Gastrocnemius medialis (tissue), 4 donors: Measurements from ENCODE around the gene MAN2C1.

ENCODE experiments used
- POLR2A ChIP-seq, 2 donors: fragments of 450-650 bp; IDR thresholded peaks; one replicate each; pipeline ENCODE4 v1.6.1; 2017; ENCODE audit warnings: antibody characterized with exemption in 2 of 2, mild to moderate bottlenecking in 2 of 2, moderate library complexity in 2 of 2
- TF ChIP-seq, protein P1 (sequence below), 5 experiments: fragments of 450-650 bp in 3 of 5; fragments of 200-600 bp in 2 of 5; sonication (generic) in 2 of 5; IDR thresholded peaks in 4 of 5; conservative IDR thresholded peaks in 1 of 5; 1 replicate in 4 of 5; 2 replicates in 1 of 5; pipeline ENCODE4 v1.5.1; 2016 to 2019; ENCODE audit warnings: antibody characterized with exemption in 5 of 5, mild to moderate bottlenecking in 3 of 5, moderate library complexity in 3 of 5

- TF ChIP-seq POLR2A (IDR thresholded peaks at IDR 0.05) = no peak
- TF ChIP-seq, protein P1, sequence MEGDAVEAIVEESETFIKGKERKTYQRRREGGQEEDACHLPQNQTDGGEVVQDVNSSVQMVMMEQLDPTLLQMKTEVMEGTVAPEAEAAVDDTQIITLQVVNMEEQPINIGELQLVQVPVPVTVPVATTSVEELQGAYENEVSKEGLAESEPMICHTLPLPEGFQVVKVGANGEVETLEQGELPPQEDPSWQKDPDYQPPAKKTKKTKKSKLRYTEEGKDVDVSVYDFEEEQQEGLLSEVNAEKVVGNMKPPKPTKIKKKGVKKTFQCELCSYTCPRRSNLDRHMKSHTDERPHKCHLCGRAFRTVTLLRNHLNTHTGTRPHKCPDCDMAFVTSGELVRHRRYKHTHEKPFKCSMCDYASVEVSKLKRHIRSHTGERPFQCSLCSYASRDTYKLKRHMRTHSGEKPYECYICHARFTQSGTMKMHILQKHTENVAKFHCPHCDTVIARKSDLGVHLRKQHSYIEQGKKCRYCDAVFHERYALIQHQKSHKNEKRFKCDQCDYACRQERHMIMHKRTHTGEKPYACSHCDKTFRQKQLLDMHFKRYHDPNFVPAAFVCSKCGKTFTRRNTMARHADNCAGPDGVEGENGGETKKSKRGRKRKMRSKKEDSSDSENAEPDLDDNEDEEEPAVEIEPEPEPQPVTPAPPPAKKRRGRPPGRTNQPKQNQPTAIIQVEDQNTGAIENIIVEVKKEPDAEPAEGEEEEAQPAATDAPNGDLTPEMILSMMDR (IDR thresholded peaks at IDR 0.05 in 4 of 5, conservative IDR thresholded peaks at IDR 0.05 in 1 of 5) = no peak
Measured at GRCh38 chr15:75356006-75356405, 12.4 kb downstream of the MAN2C1 start.
